Colonic mucosa (tissue), 4 donors: ENCODE results near the gene TP53RK. TPM values are rescaled to one million over a fixed set of nuclear protein-coding genes. Genes with fewer than 3 reads are reported as not detected.

Experiments
- DNase-seq: peaks from one replicate; pipeline ENCODE4 v3.0.0-alpha.2; 2020
- H3K27ac ChIP-seq: fragments of 200-600 bp; one replicate; pipeline ENCODE4 v1.8.0; 2021
- H3K27me3 ChIP-seq: fragments of 200-600 bp; one replicate; pipeline ENCODE4 v1.8.0; 2021
- H3K36me3 ChIP-seq: fragments of 200-600 bp; one replicate; pipeline ENCODE4 v1.8.0; 2021
- H3K4me1 ChIP-seq: fragments of 200-600 bp; one replicate; pipeline ENCODE4 v1.8.0; 2021; ENCODE audit warnings: mild to moderate bottlenecking
- H3K4me3 ChIP-seq: fragments of 200-600 bp; one replicate; pipeline ENCODE4 v1.8.0; 2021
- H3K9ac ChIP-seq, 2 donors: one replicate each; pipeline ENCODE4 v1.7.0; 2013; ENCODE audit warnings: control low read depth in 2 of 2, low read depth in 2 of 2, low read length in 2 of 2
- H3K9me3 ChIP-seq: fragments of 200-600 bp; one replicate; pipeline ENCODE4 v1.8.0; 2021
- intact Hi-C: fragments of 100-400 bp; cut with DNase I; formaldehyde crosslinking; loops from one replicate; pipeline ENCODE4 v1.14.1; 2022
- total RNA-seq, 2 donors: library from RNA; stranded (reverse); fragmentation: NEBNext Ultra II Directional in 1 of 2; extraction: Animal tissue kit (Norgen Biotek cat#: 25700) in 1 of 2; gene quantifications; one replicate each; pipeline ENCODE4 v1.2.1, GENCODE V29; 2021
- TF ChIP-seq, protein P1 (sequence below): fragments of 200-600 bp; IDR thresholded peaks from one replicate; pipeline ENCODE4 v1.8.0; 2022; ENCODE audit warnings: antibody characterized with exemption, mild to moderate bottlenecking
- donor health status: healthy.
- donor health status: DM: no; HTN: no; CAD: no.
- donor health status: DM: no; HTN: no; CAD: no.

The TP53RK gene
- total RNA-seq, 2 donors from 2014 or later, result 9.2 to 11.1 TPM

DNA sequence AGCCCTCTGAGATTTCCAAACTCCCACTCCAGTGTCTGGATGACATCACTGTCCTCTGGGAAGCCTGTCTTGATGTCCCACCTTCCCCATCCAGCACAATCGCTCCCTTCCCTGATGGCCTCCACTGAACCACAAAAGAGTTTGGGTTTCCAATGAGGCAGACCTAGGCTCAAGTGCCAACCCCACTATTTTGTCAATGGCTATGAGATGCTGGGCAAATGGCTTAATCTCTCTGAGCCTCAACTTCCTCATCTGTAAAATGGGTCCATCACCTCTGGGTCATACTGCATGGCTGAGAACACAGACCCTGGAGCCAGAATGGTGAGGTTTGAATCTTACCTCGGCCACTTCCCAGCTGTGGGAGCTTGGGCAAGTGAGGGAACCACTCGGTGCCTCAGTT lies 49.7 kb downstream of the TP53RK start:
- intact Hi-C loops, result no loop called here
- no peak overlapping the region for H3K27ac ChIP-seq
- no peak overlapping the region for H3K9ac ChIP-seq
- no peak for DNase-seq
- TF ChIP-seq, protein P1, sequence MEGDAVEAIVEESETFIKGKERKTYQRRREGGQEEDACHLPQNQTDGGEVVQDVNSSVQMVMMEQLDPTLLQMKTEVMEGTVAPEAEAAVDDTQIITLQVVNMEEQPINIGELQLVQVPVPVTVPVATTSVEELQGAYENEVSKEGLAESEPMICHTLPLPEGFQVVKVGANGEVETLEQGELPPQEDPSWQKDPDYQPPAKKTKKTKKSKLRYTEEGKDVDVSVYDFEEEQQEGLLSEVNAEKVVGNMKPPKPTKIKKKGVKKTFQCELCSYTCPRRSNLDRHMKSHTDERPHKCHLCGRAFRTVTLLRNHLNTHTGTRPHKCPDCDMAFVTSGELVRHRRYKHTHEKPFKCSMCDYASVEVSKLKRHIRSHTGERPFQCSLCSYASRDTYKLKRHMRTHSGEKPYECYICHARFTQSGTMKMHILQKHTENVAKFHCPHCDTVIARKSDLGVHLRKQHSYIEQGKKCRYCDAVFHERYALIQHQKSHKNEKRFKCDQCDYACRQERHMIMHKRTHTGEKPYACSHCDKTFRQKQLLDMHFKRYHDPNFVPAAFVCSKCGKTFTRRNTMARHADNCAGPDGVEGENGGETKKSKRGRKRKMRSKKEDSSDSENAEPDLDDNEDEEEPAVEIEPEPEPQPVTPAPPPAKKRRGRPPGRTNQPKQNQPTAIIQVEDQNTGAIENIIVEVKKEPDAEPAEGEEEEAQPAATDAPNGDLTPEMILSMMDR, result no peak
- no peaks in the 10 kb centered on the region for H3K36me3 ChIP-seq
- H3K4me3 ChIP-seq, result no peak overlapping the region
- H3K27me3 ChIP-seq, result no peaks in the 10 kb centered on the region
- no peaks in the 10 kb centered on the region for H3K4me1 ChIP-seq
- no peaks in the 10 kb centered on the region for H3K9me3 ChIP-seq

GRCh38 chr20:46638898-46639274 lies 50.4 kb downstream of the TP53RK start:
- no peak overlapping the region for H3K27ac ChIP-seq
- H3K4me1 ChIP-seq, result no peaks in the 10 kb centered on the region
- H3K27me3 ChIP-seq, result no peaks in the 10 kb centered on the region
- TF ChIP-seq, protein P1, result no peak
- H3K9ac ChIP-seq, result no peak overlapping the region
- H3K36me3 ChIP-seq, result no peaks in the 10 kb centered on the region
- H3K9me3 ChIP-seq, result no peaks in the 10 kb centered on the region
- intact Hi-C loops, result no loop called here
- H3K4me3 ChIP-seq, result no peak overlapping the region
- no peak for DNase-seq

GRCh38 chr20:46638134-46638897 lies 50.9 kb downstream of the TP53RK start:
- TF ChIP-seq, protein P1, result no peak
- H3K36me3 ChIP-seq, result no peaks in the 10 kb centered on the region
- intact Hi-C loops, result no loop called here
- H3K9ac ChIP-seq, result no peak overlapping the region
- DNase-seq, result no peak
- no peak overlapping the region for H3K4me3 ChIP-seq
- H3K27ac ChIP-seq, result no peak overlapping the region
- H3K4me1 ChIP-seq, result no peaks in the 10 kb centered on the region
- no peaks in the 10 kb centered on the region for H3K27me3 ChIP-seq
- H3K9me3 ChIP-seq, result no peaks in the 10 kb centered on the region

- no peak overlapping the region for H3K27ac ChIP-seq
- H3K27me3 ChIP-seq, result no peaks in the 10 kb centered on the region
- DNase-seq, result no peak
- no peaks in the 10 kb centered on the region for H3K9me3 ChIP-seq
- H3K9ac ChIP-seq, result no peak overlapping the region
- no peak overlapping the region for H3K4me3 ChIP-seq
- intact Hi-C loops, result no loop called here
- no peaks in the 10 kb centered on the region for H3K4me1 ChIP-seq
- no peaks in the 10 kb centered on the region for H3K36me3 ChIP-seq
- TF ChIP-seq, protein P1, result no peak
These were observed 51.7 kb downstream of the TP53RK start for GRCh38 chr20:46637427-46638133.

DNA sequence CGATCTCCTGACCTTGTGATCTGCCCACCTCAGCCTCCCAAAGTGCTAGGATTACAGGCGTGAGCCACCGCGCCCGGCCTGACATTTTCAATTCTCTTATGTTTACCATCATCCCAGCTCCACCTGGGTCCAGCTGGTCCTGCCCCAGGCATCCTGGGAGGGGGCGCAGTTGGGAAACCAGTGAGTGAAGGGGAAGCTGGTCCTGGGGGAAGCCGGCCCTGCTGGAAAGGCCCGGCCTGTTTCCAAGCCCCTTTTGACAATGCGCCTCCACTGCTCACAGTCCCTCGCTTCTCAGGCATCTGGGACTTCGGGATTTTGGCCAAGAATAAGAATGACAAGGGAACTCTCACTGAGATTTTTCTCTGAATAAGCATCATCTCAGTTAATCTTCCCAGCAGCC lies 52.2 kb downstream of the TP53RK start:
- H3K27ac ChIP-seq, result no peak overlapping the region
- no peaks in the 10 kb centered on the region for H3K36me3 ChIP-seq
- H3K9ac ChIP-seq, result no peak overlapping the region
- H3K27me3 ChIP-seq, result no peaks in the 10 kb centered on the region
- no peak for DNase-seq
- H3K4me1 ChIP-seq, result no peaks in the 10 kb centered on the region
- no peak overlapping the region for H3K4me3 ChIP-seq
- intact Hi-C loops, result no loop called here
- TF ChIP-seq, protein P1, result no peak
- H3K9me3 ChIP-seq, result no peaks in the 10 kb centered on the region
